IPS DF 4.7 (cell line): ENCODE measurements around the gene EDEM3.
"Not testable (repeated sequence)": the region's sequence is repeated elsewhere in the genome, so short reads cannot be mapped to it uniquely, and the experiment has no call there.

Experiments
- DNase-seq: peaks from one replicate; pipeline ENCODE4 v3.0.0-alpha.2; 2013; ENCODE audit warnings: low spot score; ENCODE audit errors: extremely low read depth

Gene EDEM3

GRCh38 chr1:184739796-184740195 lies 14.9 kb downstream of the EDEM3 start:
- no peak for DNase-seq

- DNase-seq, result no peak
These were observed 15.6 kb downstream of the EDEM3 start for GRCh38 chr1:184739070-184739469.

- DNase-seq, result no peak
These were observed 19.7 kb downstream of the EDEM3 start for GRCh38 chr1:184734980-184735379.

- no peak for DNase-seq
These were observed 29.8 kb downstream of the EDEM3 start for GRCh38 chr1:184724843-184725242.

GRCh38 chr1:184716158-184716557 lies 38.5 kb downstream of the EDEM3 start:
- DNase-seq, result no peak

GRCh38 chr1:184709418-184709817 lies 45.2 kb downstream of the EDEM3 start:
- no peak for DNase-seq

GRCh38 chr1:184708084-184708676 lies 46.5 kb downstream of the EDEM3 start:
- no peak for DNase-seq

GRCh38 chr1:184705271-184705670 lies 49.4 kb downstream of the EDEM3 start:
- DNase-seq, result no peak

GRCh38 chr1:184701816-184702215 lies 52.8 kb downstream of the EDEM3 start:
- no peak for DNase-seq

- no peak for DNase-seq
These were observed 55.7 kb downstream of the EDEM3 start for GRCh38 chr1:184698969-184699368.

- DNase-seq, result no peak
These were observed 56.6 kb downstream of the EDEM3 start for GRCh38 chr1:184698016-184698415.

- no peak for DNase-seq
These were observed 58.3 kb downstream of the EDEM3 start for GRCh38 chr1:184696403-184696802.

- DNase-seq, result no peak
These were observed 59.6 kb downstream of the EDEM3 start for GRCh38 chr1:184695023-184695422.

- no peak for DNase-seq
These were observed 61.6 kb downstream of the EDEM3 start for GRCh38 chr1:184693011-184693410.

- DNase-seq, result no peak
These were observed 62.8 kb downstream of the EDEM3 start for GRCh38 chr1:184691719-184692324.

- no peak for DNase-seq
These were observed 68.1 kb downstream of the EDEM3 start for GRCh38 chr1:184686540-184686939.

- no peak for DNase-seq
These were observed 69.5 kb downstream of the EDEM3 start for GRCh38 chr1:184685116-184685515.

- no peak for DNase-seq
These were observed 70.2 kb downstream of the EDEM3 start for GRCh38 chr1:184684285-184685074.

- no peak for DNase-seq
These were observed 71.7 kb downstream of the EDEM3 start for GRCh38 chr1:184682956-184683355.

GRCh38 chr1:184680611-184681225 lies 73.9 kb downstream of the EDEM3 start:
- DNase-seq, result not testable (repeated sequence)

- not testable (repeated sequence) for DNase-seq
These were observed 75.2 kb downstream of the EDEM3 start for GRCh38 chr1:184679472-184679871.

GRCh38 chr1:184677344-184677743 lies 77.3 kb downstream of the EDEM3 start:
- DNase-seq, result no peak
